Chondrocyte (in vitro differentiated cells): ENCODE measurements around the gene CPD. TPM values are rescaled to one million over a fixed set of nuclear protein-coding genes. Genes with fewer than 3 reads are reported as not detected.

ENCODE experiments used
- DNase-seq: peaks from one replicate; pipeline ENCODE4 v3.0.0; 2021; ENCODE audit warnings: mixed read lengths, low spot score
- H3K27ac Mint-ChIP-seq: one replicate; pipeline ENCODE4 v1.8.0; 2021; ENCODE audit warnings: mild to moderate bottlenecking, moderate library complexity, mixed read lengths; ENCODE audit not compliant: unreplicated experiment
- H3K27me3 Mint-ChIP-seq: 2 replicates; pipeline ENCODE4 v1.8.0; 2021; ENCODE audit warnings: low read depth, mixed read lengths
- H3K36me3 Mint-ChIP-seq: 2 replicates; pipeline ENCODE4 v1.8.0; 2021; ENCODE audit warnings: low read depth, mixed read lengths
- H3K4me1 Mint-ChIP-seq: 2 replicates; pipeline ENCODE4 v1.8.0; 2021; ENCODE audit warnings: low read depth, mild to moderate bottlenecking, mixed read lengths
- H3K4me3 Mint-ChIP-seq: one replicate; pipeline ENCODE4 v1.8.0; 2021; ENCODE audit warnings: mild to moderate bottlenecking, moderate library complexity, mixed read lengths; ENCODE audit not compliant: unreplicated experiment
- H3K9me3 Mint-ChIP-seq: 2 replicates; pipeline ENCODE4 v1.8.0; 2021; ENCODE audit warnings: low read depth, mixed read lengths
- total RNA-seq: library from RNA; stranded (reverse); gene quantifications from 3 replicates; pipeline ENCODE4 v1.2.1, GENCODE V29; 2021
- TF ChIP-seq, protein P1 (sequence below): fragments of 200-600 bp; sonication (generic); IDR thresholded peaks from 2 replicates; pipeline ENCODE4 v1.5.0; 2021; ENCODE audit warnings: antibody characterized with exemption, mild to moderate bottlenecking, moderate library complexity

The CPD gene
- total RNA-seq, 1 donor from 2014 or later = 78.1 TPM

DNA sequence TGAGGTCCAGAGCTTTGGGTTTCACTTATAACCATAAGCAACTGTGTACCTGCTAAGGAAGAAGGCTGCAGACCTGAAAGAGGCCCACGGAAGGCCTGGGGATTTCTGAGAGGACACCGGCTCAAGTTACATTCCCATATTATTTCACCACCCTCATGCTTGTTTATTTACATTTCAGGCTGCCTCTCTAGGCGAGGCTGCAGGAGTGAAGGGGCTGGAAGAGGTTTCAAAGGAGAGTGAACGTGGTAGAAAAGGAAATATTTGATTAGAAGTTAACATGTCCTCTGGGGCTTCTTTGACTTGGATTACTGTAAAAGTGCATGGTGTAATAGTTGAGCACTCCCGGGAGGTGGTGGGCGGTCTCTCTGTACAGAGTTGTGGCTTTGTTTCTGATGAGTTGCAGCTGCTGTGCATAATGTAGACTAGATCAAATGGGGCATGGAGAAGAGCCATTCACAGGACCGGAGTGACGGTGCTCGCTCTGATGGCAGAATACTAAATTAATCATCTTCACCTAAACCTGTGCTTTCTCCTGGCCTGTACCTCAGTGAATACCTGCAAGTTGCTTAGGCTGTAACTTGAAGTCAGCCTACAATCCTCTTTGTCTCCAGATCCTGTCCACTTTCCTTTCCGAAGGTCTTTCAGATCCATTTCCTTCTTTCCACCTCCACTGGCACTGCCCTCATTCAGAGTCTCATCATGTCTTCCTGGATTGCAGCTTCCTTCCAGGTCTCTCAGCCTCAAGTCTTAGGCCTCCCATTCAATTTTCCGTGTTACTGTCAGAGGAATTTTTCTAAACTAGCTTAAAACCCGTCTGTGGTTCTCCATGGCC lies 1.9 kb upstream of the CPD start:
- no peaks in the 10 kb centered on the region for H3K36me3 Mint-ChIP-seq
- TF ChIP-seq, protein P1, sequence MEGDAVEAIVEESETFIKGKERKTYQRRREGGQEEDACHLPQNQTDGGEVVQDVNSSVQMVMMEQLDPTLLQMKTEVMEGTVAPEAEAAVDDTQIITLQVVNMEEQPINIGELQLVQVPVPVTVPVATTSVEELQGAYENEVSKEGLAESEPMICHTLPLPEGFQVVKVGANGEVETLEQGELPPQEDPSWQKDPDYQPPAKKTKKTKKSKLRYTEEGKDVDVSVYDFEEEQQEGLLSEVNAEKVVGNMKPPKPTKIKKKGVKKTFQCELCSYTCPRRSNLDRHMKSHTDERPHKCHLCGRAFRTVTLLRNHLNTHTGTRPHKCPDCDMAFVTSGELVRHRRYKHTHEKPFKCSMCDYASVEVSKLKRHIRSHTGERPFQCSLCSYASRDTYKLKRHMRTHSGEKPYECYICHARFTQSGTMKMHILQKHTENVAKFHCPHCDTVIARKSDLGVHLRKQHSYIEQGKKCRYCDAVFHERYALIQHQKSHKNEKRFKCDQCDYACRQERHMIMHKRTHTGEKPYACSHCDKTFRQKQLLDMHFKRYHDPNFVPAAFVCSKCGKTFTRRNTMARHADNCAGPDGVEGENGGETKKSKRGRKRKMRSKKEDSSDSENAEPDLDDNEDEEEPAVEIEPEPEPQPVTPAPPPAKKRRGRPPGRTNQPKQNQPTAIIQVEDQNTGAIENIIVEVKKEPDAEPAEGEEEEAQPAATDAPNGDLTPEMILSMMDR = no peak
- H3K27me3 Mint-ChIP-seq = peaks cover 5% of the 10 kb centered on the region
- H3K4me1 Mint-ChIP-seq = peaks cover 42% of the 10 kb centered on the region
- peak overlapping the region; percentile 88 for H3K27ac Mint-ChIP-seq
- H3K9me3 Mint-ChIP-seq = no peaks in the 10 kb centered on the region
- DNase-seq = no peak
- peak overlapping the region; percentile 28 for H3K4me3 Mint-ChIP-seq

GRCh38 chr17:30377574-30378240 lies 1.0 kb upstream of the CPD start:
- H3K27me3 Mint-ChIP-seq = peaks cover 5% of the 10 kb centered on the region
- no peaks in the 10 kb centered on the region for H3K9me3 Mint-ChIP-seq
- H3K4me3 Mint-ChIP-seq = peak overlapping the region; percentile 77
- peak overlapping the region; percentile 94 for H3K27ac Mint-ChIP-seq
- TF ChIP-seq, protein P1 = no peak
- DNase-seq = no peak
- peaks cover 42% of the 10 kb centered on the region for H3K4me1 Mint-ChIP-seq
- H3K36me3 Mint-ChIP-seq = no peaks in the 10 kb centered on the region

- DNase-seq = no peak
- H3K27me3 Mint-ChIP-seq = peaks cover 2% of the 10 kb centered on the region
- H3K36me3 Mint-ChIP-seq = no peaks in the 10 kb centered on the region
- H3K4me1 Mint-ChIP-seq = peaks cover 45% of the 10 kb centered on the region
- H3K9me3 Mint-ChIP-seq = no peaks in the 10 kb centered on the region
- peak overlapping the region; percentile 77 for H3K4me3 Mint-ChIP-seq
- TF ChIP-seq, protein P1 = peak; percentile 22
- peak overlapping the region; percentile 94 for H3K27ac Mint-ChIP-seq
Observed at GRCh38 chr17:30378241-30378824, 394 bp upstream of the CPD start.

DNA sequence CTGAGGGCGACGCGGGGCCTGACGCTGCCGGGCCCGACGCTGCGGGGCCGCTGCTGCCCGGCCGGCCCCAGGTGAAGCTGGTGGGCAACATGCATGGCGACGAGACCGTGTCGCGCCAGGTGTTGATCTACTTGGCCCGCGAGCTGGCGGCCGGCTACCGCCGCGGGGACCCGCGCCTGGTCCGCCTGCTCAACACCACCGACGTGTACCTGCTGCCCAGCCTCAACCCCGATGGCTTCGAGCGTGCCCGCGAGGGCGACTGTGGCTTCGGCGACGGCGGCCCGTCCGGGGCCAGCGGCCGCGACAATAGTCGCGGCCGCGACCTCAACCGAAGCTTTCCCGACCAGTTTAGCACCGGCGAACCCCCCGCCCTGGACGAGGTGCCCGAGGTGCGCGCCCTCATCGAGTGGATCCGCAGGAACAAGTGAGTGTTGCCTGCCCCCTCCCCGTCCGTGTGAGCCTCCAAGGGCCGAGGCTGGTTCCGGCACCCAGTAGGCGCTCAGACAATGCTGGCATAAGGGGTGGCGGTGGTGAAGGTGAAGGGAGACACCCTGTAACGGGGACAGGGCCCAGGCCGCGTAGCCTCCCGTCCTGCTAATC lies 676 bp downstream of the CPD start:
- H3K27me3 Mint-ChIP-seq = no peaks in the 10 kb centered on the region
- TF ChIP-seq, protein P1 = no peak
- no peaks in the 10 kb centered on the region for H3K9me3 Mint-ChIP-seq
- H3K36me3 Mint-ChIP-seq = no peaks in the 10 kb centered on the region
- peaks cover 45% of the 10 kb centered on the region for H3K4me1 Mint-ChIP-seq
- H3K27ac Mint-ChIP-seq = peak overlapping the region; percentile 9
- H3K4me3 Mint-ChIP-seq = peak overlapping the region; percentile 82
- DNase-seq = no peak

DNA sequence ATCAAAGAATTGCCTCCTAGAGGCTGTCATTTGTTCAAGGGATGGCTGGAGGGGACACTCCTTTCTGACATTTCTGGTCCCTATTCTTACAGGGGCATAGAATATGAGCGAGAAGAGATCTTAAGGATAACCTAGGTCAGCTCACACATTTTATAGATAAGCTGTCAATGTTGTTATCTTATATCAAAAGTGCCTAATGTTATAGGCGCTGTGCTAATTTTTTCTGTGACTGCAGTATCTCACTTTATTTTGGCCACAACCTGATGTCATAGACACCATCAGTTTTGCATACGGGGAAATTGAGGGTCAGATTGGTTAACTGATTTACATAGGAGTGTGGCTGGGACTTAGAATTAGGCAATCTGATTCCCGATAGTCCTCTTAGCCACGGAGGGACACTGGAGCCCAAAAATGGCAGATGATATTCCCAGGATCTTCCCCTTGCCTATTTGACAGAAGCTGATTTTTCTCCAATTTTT lies 1.2 kb downstream of the CPD start:
- Mint-ChIP-seq H3K9me3 (no peaks in the 10 kb centered on the region), H3K27me3 (no peaks in the 10 kb centered on the region), H3K4me3 (peak overlapping the region; percentile 82), H3K4me1 (peaks cover 45% of the 10 kb centered on the region), H3K36me3 (peaks cover 2% of the 10 kb centered on the region), H3K27ac (peak overlapping the region; percentile 9)
- TF ChIP-seq, protein P1 = no peak
- no peak for DNase-seq
